IMR-90 (cell line): Measurements from ENCODE around the gene GPX6. TPM values are rescaled to one million over a fixed set of nuclear protein-coding genes. Genes with fewer than 3 reads are reported as not detected.

Experiments
- ATAC-seq: fragments of 200-7000 bp; cut with Tn5 transposase; 2 replicates; pipeline ENCODE4 v1.9.1; 2020; ENCODE audit warnings: low read depth, mild to moderate bottlenecking, moderate library complexity
- BruUV-seq: library from RNA; stranded (reverse); fragments of 400-500 nt; replicated peaks from 2 replicates; lab custom pipeline; 2021; lab: Mats Ljungman, UMichigan
- CTCF ChIA-PET: fragments of 300-600 bp; formaldehyde crosslinking; extraction: SDS; loops from one replicate; lab custom pipeline; 2021; ENCODE audit warnings: antibody characterized with exemption; lab: Yijun Ruan, JAX
- POLR2A ChIA-PET: fragments of 300-600 bp; sonication (Branson Sonifier 250); formaldehyde crosslinking; loops from one replicate; lab custom pipeline; 2022; ENCODE audit warnings: antibody characterized with exemption; ENCODE audit not compliant: unreplicated experiment; lab: Charles Lee
- DNase-seq: peaks from one replicate; pipeline ENCODE4 v3.0.0; 2013
- H2AFZ ChIP-seq: replicated peaks from 2 replicates; pipeline ENCODE3; 2013; ENCODE audit warnings: low read length, mild to moderate bottlenecking; ENCODE audit not compliant: poor library complexity
- H2AK5ac ChIP-seq: 2 replicates; pipeline ENCODE4 v1.6.1; 2013; ENCODE audit warnings: low read depth, low read length, inconsistent platforms
- H2AK9ac ChIP-seq: replicated peaks from 2 replicates; pipeline ENCODE3; 2013; ENCODE audit warnings: mild to moderate bottlenecking, low read depth, low read length, moderate library complexity; ENCODE audit not compliant: poor library complexity
- H2BK120ac ChIP-seq: 2 replicates; pipeline ENCODE4 v1.6.1; 2013; ENCODE audit warnings: low read depth, low read length, inconsistent platforms
- H2BK15ac ChIP-seq: 3 replicates; pipeline ENCODE4 v1.6.1; 2013; ENCODE audit warnings: low read depth, low read length, inconsistent platforms
- H2BK20ac ChIP-seq: 2 replicates; pipeline ENCODE4 v1.6.1; 2013; ENCODE audit warnings: low read depth, mild to moderate bottlenecking, inconsistent platforms, low read length, moderate library complexity
- H2BK5ac ChIP-seq: 2 replicates; pipeline ENCODE4 v1.6.1; 2013; ENCODE audit warnings: mild to moderate bottlenecking, low read depth, low read length, inconsistent platforms; ENCODE audit not compliant: poor library complexity, severe bottlenecking
- H3K14ac ChIP-seq: replicated peaks from 2 replicates; pipeline ENCODE4 v1.6.1; 2013; ENCODE audit warnings: low read depth, low read length, inconsistent platforms
- H3K18ac ChIP-seq: 2 replicates; pipeline ENCODE4 v1.6.1; 2013; ENCODE audit warnings: low read depth, low read length, control low read depth
- H3K23ac ChIP-seq: 2 replicates; pipeline ENCODE4 v1.6.1; 2013; ENCODE audit warnings: low read depth, low read length, inconsistent platforms
- H3K27ac ChIP-seq: 2 replicates; pipeline ENCODE4 v1.5.1; 2013; ENCODE audit warnings: mild to moderate bottlenecking, control low read depth, low read length; ENCODE audit not compliant: insufficient read depth
- H3K27me3 ChIP-seq: 2 replicates; pipeline ENCODE4 v1.6.1; 2013; ENCODE audit warnings: low read length; ENCODE audit not compliant: control insufficient read depth, insufficient read depth
- H3K36me3 ChIP-seq: 2 replicates; pipeline ENCODE4 v1.6.1; 2013; ENCODE audit warnings: low read length, mixed read lengths; ENCODE audit not compliant: control insufficient read depth, insufficient read depth
- H3K4ac ChIP-seq: 2 replicates; pipeline ENCODE4 v1.6.1; 2013; ENCODE audit warnings: low read depth, low read length, inconsistent platforms
- H3K4me1 ChIP-seq: 2 replicates; pipeline ENCODE4 v1.6.1; 2013; ENCODE audit warnings: low read length, mixed read lengths; ENCODE audit not compliant: control insufficient read depth, insufficient read depth
- H3K4me2 ChIP-seq: 2 replicates; pipeline ENCODE4 v1.6.1; 2013; ENCODE audit warnings: low read depth, mild to moderate bottlenecking, control low read depth, low read length, moderate library complexity
- H3K4me3 ChIP-seq: 2 replicates; pipeline ENCODE4 v1.5.1; 2013; ENCODE audit warnings: low read depth, mild to moderate bottlenecking, control low read depth, low read length, moderate library complexity; ENCODE audit not compliant: insufficient read depth
- H3K56ac ChIP-seq: 2 replicates; pipeline ENCODE4 v1.6.1; 2013; ENCODE audit warnings: low read length, inconsistent platforms; ENCODE audit not compliant: insufficient read depth; ENCODE audit errors: extremely low read depth
- H3K79me1 ChIP-seq, 2 experiments: 2 replicates each; pipeline ENCODE4 v1.6.1; 2013; ENCODE audit warnings: low read length in 2 of 2, inconsistent platforms in 1 of 2, low read depth in 1 of 2
- H3K9ac ChIP-seq: 2 replicates; pipeline ENCODE4 v1.6.1; 2013; ENCODE audit warnings: low read depth, low read length, control low read depth
- H3K9me1 ChIP-seq: 2 replicates; pipeline ENCODE4 v1.6.1; 2013; ENCODE audit warnings: low read length, inconsistent platforms; ENCODE audit not compliant: insufficient read depth
- H3K9me3 ChIP-seq: 2 replicates; pipeline ENCODE4 v1.6.1; 2013; ENCODE audit warnings: low read length; ENCODE audit not compliant: control insufficient read depth, insufficient read depth
- H4K20me1 ChIP-seq: 2 replicates; pipeline ENCODE4 v1.6.1; 2013; ENCODE audit warnings: low read length, inconsistent platforms; ENCODE audit not compliant: insufficient read depth
- H4K5ac ChIP-seq: 2 replicates; pipeline ENCODE4 v1.6.1; 2013; ENCODE audit warnings: mild to moderate bottlenecking, low read depth, low read length, control low read depth
- H4K8ac ChIP-seq, 2 experiments: 2 replicates each; pipeline ENCODE4 v1.6.1; 2013; ENCODE audit warnings: low read depth in 2 of 2, low read length in 2 of 2, control low read depth in 1 of 2, inconsistent platforms in 1 of 2
- H4K91ac ChIP-seq: 2 replicates; pipeline ENCODE4 v1.6.1; 2013; ENCODE audit warnings: low read depth, low read length, inconsistent platforms; ENCODE audit not compliant: insufficient read depth
- MAFK ChIP-seq: IDR thresholded peaks from 2 replicates; pipeline ENCODE4 v1.6.1; 2012; ENCODE audit warnings: low read depth, low read length, improper control_type of control experiment
- NFE2L2 ChIP-seq: fragments of 150-350 bp; IDR thresholded peaks from 2 replicates; pipeline ENCODE4 v1.6.1; 2016; ENCODE audit warnings: low read depth, mild to moderate bottlenecking, low read length
- RCOR1 ChIP-seq: IDR thresholded peaks from 2 replicates; pipeline ENCODE4 v1.6.1; 2012; ENCODE audit warnings: mild to moderate bottlenecking, low read length, improper control_type of control experiment; ENCODE audit not compliant: insufficient replicate concordance
- RFX5 ChIP-seq: IDR thresholded peaks from 2 replicates; pipeline ENCODE4 v1.8.0; 2012; ENCODE audit warnings: low read depth, mild to moderate bottlenecking, low read length, moderate library complexity
- SMC3 ChIP-seq: fragments of 150-350 bp; IDR thresholded peaks from 2 replicates; pipeline ENCODE4 v1.6.1; 2016; ENCODE audit warnings: low read depth, mild to moderate bottlenecking, antibody characterized with exemption, low read length, moderate library complexity
- WGBS, 2 experiments: methylation state at CpG; one replicate each; pipeline versions ENCODE4 v1.1.5 to v1.1.7; 2013; ENCODE audit warnings: missing lambda C conversion rate in 2 of 2; ENCODE audit not compliant: insufficient read length in 1 of 2; ENCODE audit errors: extremely low coverage in 2 of 2; 5-methylcytosine and 5-hydroxymethylcytosine counted together
- dilution Hi-C: fragments of 300-500 bp; cut with HindIII; formaldehyde crosslinking; loops from one replicate; pipeline ENCODE4 v1.14.3; 2018; ENCODE audit warnings: low sequenced_read_pairs; ENCODE audit not compliant: unreplicated experiment
- in situ Hi-C: fragments of 300-500 bp; cut with MboI; formaldehyde crosslinking; loops from 3 replicates; pipeline ENCODE4 v1.14.3; 2019; ENCODE audit warnings: low sequenced_read_pairs, inconsistent platforms, mixed read lengths
- intact Hi-C: fragments of 100-400 bp; cut with micrococcal nuclease; formaldehyde crosslinking; loops from 2 replicates; pipeline ENCODE4 v1.10.0; 2022
- polyA plus RNA-seq, 3 experiments: library from polyadenylated mRNA; depleted of rRNA; stranded (reverse); fragments of >200 nt; gene quantifications; 2 replicates each; pipeline ENCODE4 v1.2.3, GENCODE V29; 2012; ENCODE audit warnings: low replicate concordance in 1 of 3
- total RNA-seq: library from RNA; depleted of rRNA; stranded (reverse); fragments of >200 nt; gene quantifications from 2 replicates; pipeline ENCODE4 v1.2.3, GENCODE V29; 2012
- TF ChIP-seq, protein P1 (sequence below): fragments of 150-350 bp; IDR thresholded peaks from 2 replicates; pipeline ENCODE4 v1.6.1; 2016; ENCODE audit warnings: low read depth, mild to moderate bottlenecking, low read length, moderate library complexity, borderline replicate concordance
- TF ChIP-seq, protein P2 (sequence below): conservative IDR thresholded peaks from 2 replicates; pipeline ENCODE4 v1.5.1; 2012; ENCODE audit warnings: mild to moderate bottlenecking, low read depth, low read length, improper control_type of control experiment
- TF ChIP-seq, protein P3 (sequence below): fragments of 150-350 bp; IDR thresholded peaks from 2 replicates; pipeline ENCODE4 v1.6.1; 2017; ENCODE audit warnings: mild to moderate bottlenecking, antibody characterized with exemption, low read length, low read depth

GPX6 gene
- total and polyA plus RNA-seq, 2 of the 4 experiments (the other 2 are of a cell fraction) = not detected

DNA sequence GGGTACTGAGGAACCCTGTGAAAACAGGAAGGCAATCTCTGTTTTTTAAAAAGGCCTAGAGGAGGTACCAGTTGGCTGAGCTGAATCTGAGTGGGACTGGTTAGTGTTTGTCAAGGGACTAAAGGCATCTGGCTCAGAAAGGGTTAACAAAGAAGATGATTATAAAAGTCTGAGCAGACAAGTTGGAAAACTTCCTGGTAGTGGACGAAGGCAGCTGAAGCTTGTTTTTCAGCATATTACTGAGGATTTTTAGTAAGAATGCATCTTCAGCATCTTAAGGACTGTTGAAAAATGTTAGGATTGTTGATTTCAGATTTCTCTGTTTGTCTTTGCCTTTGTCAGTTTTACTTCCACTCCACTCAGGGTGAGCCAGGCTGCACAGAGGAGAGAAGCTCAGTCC is 15.2 kb upstream of the GPX6 start:
- WGBS, 2 experiments = 0% methylated on average over 1 of the region's 1 CpG; no CpG with 5 or more reads in 1 of the 2 experiments
- POLR2A ChIA-PET = no interaction called here
- in situ Hi-C loops = no loop called here

More for the DNA sequence above, 15.2 kb upstream of the GPX6 start:
- intact Hi-C loops (no loop called here), dilution Hi-C loops (no loop called here)
- H3K14ac ChIP-seq = no peak overlapping the region
- H2BK120ac ChIP-seq = no peak overlapping the region
- no peaks in the 10 kb centered on the region for H4K20me1 ChIP-seq
- no TSS peak for BruUV-seq
- H3K27ac ChIP-seq = no peak overlapping the region
- H3K23ac ChIP-seq = no peak overlapping the region
- H3K36me3 ChIP-seq = no peaks in the 10 kb centered on the region
- H2AK5ac ChIP-seq = no peak overlapping the region
- no peaks in the 10 kb centered on the region; the same call in none of the 2 replicates for H3K27me3 ChIP-seq
- no peak overlapping the region for H2AK9ac ChIP-seq
- ATAC-seq (no peak), DNase-seq (no peak)
- H3K9me3 ChIP-seq = no peaks in the 10 kb centered on the region
- H4K5ac ChIP-seq = no peak overlapping the region
- no peak overlapping the region for H3K4ac ChIP-seq
- H3K79me1 ChIP-seq = no peaks in the 10 kb centered on the region
- no peak overlapping the region for H4K8ac ChIP-seq
- no peak overlapping the region for H2BK15ac ChIP-seq
- TF ChIP-seq NFE2L2 = no peak
- no peak for TF ChIP-seq SMC3
- no peak for TF ChIP-seq RCOR1
- no peak for TF ChIP-seq RFX5
- TF ChIP-seq, protein P1, sequence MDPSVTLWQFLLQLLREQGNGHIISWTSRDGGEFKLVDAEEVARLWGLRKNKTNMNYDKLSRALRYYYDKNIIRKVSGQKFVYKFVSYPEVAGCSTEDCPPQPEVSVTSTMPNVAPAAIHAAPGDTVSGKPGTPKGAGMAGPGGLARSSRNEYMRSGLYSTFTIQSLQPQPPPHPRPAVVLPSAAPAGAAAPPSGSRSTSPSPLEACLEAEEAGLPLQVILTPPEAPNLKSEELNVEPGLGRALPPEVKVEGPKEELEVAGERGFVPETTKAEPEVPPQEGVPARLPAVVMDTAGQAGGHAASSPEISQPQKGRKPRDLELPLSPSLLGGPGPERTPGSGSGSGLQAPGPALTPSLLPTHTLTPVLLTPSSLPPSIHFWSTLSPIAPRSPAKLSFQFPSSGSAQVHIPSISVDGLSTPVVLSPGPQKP = no peak
- no peak for TF ChIP-seq MAFK
- TF ChIP-seq, protein P2, sequence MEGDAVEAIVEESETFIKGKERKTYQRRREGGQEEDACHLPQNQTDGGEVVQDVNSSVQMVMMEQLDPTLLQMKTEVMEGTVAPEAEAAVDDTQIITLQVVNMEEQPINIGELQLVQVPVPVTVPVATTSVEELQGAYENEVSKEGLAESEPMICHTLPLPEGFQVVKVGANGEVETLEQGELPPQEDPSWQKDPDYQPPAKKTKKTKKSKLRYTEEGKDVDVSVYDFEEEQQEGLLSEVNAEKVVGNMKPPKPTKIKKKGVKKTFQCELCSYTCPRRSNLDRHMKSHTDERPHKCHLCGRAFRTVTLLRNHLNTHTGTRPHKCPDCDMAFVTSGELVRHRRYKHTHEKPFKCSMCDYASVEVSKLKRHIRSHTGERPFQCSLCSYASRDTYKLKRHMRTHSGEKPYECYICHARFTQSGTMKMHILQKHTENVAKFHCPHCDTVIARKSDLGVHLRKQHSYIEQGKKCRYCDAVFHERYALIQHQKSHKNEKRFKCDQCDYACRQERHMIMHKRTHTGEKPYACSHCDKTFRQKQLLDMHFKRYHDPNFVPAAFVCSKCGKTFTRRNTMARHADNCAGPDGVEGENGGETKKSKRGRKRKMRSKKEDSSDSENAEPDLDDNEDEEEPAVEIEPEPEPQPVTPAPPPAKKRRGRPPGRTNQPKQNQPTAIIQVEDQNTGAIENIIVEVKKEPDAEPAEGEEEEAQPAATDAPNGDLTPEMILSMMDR = no peak
- TF ChIP-seq, protein P3, sequence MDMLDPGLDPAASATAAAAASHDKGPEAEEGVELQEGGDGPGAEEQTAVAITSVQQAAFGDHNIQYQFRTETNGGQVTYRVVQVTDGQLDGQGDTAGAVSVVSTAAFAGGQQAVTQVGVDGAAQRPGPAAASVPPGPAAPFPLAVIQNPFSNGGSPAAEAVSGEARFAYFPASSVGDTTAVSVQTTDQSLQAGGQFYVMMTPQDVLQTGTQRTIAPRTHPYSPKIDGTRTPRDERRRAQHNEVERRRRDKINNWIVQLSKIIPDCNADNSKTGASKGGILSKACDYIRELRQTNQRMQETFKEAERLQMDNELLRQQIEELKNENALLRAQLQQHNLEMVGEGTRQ = no peak
- CTCF ChIA-PET = no interaction called here
- no peak overlapping the region for H3K9ac ChIP-seq
- no peak overlapping the region for H2AFZ ChIP-seq
- no peak overlapping the region for H3K4me3 ChIP-seq
- H3K9me1 ChIP-seq = no peaks in the 10 kb centered on the region
- H2BK5ac ChIP-seq = no peak overlapping the region
- no peak overlapping the region for H3K56ac ChIP-seq
- H4K91ac ChIP-seq = no peak overlapping the region
- H3K4me1 ChIP-seq = no peaks in the 10 kb centered on the region
- no peak overlapping the region for H2BK20ac ChIP-seq
- no peak overlapping the region for H3K18ac ChIP-seq
- H3K4me2 ChIP-seq = no peak overlapping the region
